Measurements from ENCODE around the gene AAK1.
A peak's percentile ranks its signal among the peaks of the same experiment; 100 is the strongest.

Gene AAK1

GRCh38 chr2:69464575-69464974 lies 179.0 kb downstream of the AAK1 start:
- H3K4me3 ChIP-seq (ENCODE audit: control insufficient read depth, low read depth, low read length) = no peak overlapping the region
- no peak for TF ChIP-seq CTCF (conservative IDR thresholded peaks at IDR 0.05; ENCODE audit: control insufficient read depth, insufficient read depth, low read depth, low read length)
- peak; percentile 83 for DNase-seq (ENCODE audit: low read depth)

GRCh38 chr2:69462780-69463179 lies 180.8 kb downstream of the AAK1 start:
- no peak overlapping the region for H3K4me3 ChIP-seq (ENCODE audit: control insufficient read depth, low read depth, low read length)
- no peak for TF ChIP-seq CTCF (conservative IDR thresholded peaks at IDR 0.05; ENCODE audit: control insufficient read depth, insufficient read depth, low read depth, low read length)

GRCh38 chr2:69461404-69461803 lies 182.1 kb downstream of the AAK1 start:
- H3K4me3 ChIP-seq (ENCODE audit: control insufficient read depth, low read depth, low read length) = no peak overlapping the region
- no peak for DNase-seq (ENCODE audit: low read depth)
- TF ChIP-seq CTCF (conservative IDR thresholded peaks at IDR 0.05; ENCODE audit: control insufficient read depth, insufficient read depth, low read depth, low read length) = no peak

More at GRCh38 chr2:69462780-69463179, 180.8 kb downstream of the AAK1 start:
- DNase-seq (ENCODE audit: low read depth) = no peak

GRCh38 chr2:69459936-69460335 lies 183.6 kb downstream of the AAK1 start:
- no peak for DNase-seq (ENCODE audit: low read depth)
- H3K4me3 ChIP-seq (ENCODE audit: control insufficient read depth, low read depth, low read length) = no peak overlapping the region
- no peak for TF ChIP-seq CTCF (conservative IDR thresholded peaks at IDR 0.05; ENCODE audit: control insufficient read depth, insufficient read depth, low read depth, low read length)

- TF ChIP-seq CTCF (conservative IDR thresholded peaks at IDR 0.05; ENCODE audit: control insufficient read depth, insufficient read depth, low read depth, low read length) = no peak
- no peak overlapping the region for H3K4me3 ChIP-seq (ENCODE audit: control insufficient read depth, low read depth, low read length)
- no peak for DNase-seq (ENCODE audit: low read depth)
Measured at GRCh38 chr2:69456950-69457445, 186.5 kb downstream of the AAK1 start.

GRCh38 chr2:69456154-69456553 lies 187.4 kb downstream of the AAK1 start:
- DNase-seq (ENCODE audit: low read depth) = no peak
- no peak overlapping the region for H3K4me3 ChIP-seq (ENCODE audit: control insufficient read depth, low read depth, low read length)
- TF ChIP-seq CTCF (conservative IDR thresholded peaks at IDR 0.05; ENCODE audit: control insufficient read depth, insufficient read depth, low read depth, low read length) = no peak

- no peak overlapping the region for H3K4me3 ChIP-seq (ENCODE audit: control insufficient read depth, low read depth, low read length)
- DNase-seq (ENCODE audit: low read depth) = no peak
- TF ChIP-seq CTCF (conservative IDR thresholded peaks at IDR 0.05; ENCODE audit: control insufficient read depth, insufficient read depth, low read depth, low read length) = no peak
Measured at GRCh38 chr2:69454976-69455375, 188.6 kb downstream of the AAK1 start.

Data from fibroblast of mammary gland (primary cell).